Measurements from ENCODE around the gene PHACTR1. TPM values are rescaled to one million over a fixed set of nuclear protein-coding genes. Genes with fewer than 3 reads are reported as not detected.

PHACTR1 gene
- total and polyA plus RNA-seq, 2 donors (not counting 1 experiment from before 2014, with no cell fraction given) = 0.60 to 1.2 TPM

- Histone ChIP-seq H4K20me1 (ENCODE audit: control insufficient read depth, extremely low read depth, insufficient read depth, low read length) (no peaks in the 10 kb centered on the region), H3K4me2 (ENCODE audit: extremely low read depth, insufficient read depth, low read length) (no peak overlapping the region), H3K9ac (ENCODE audit: insufficient read depth, low read length) (no peak overlapping the region), H3K79me2 (ENCODE audit: control insufficient read depth, insufficient read depth, low read length) (no peaks in the 10 kb centered on the region), H3K4me3 (replicated peaks in 1 of 4; ENCODE audit: control extremely low read depth in 1 of 4, insufficient read depth in 1 of 4, low read depth in 3 of 4, low read length in 4 of 4) (no peak overlapping the region), H3K4me1 (ENCODE audit: control insufficient read depth, extremely low read depth, insufficient read depth, low read length) (no peaks in the 10 kb centered on the region), H2AFZ (ENCODE audit: low read length) (no peak overlapping the region), H3K9me3 (ENCODE audit: control insufficient read depth, insufficient read depth, low read depth, low read length) (no peaks in the 10 kb centered on the region), H3K27me3 (ENCODE audit: control insufficient read depth, insufficient read depth, low read length) (no peaks in the 10 kb centered on the region), H3K36me3 (ENCODE audit: control insufficient read depth, insufficient read depth, low read length) (no peaks in the 10 kb centered on the region), H3K27ac (ENCODE audit: insufficient read depth, low read length) (no peak overlapping the region)
- TF ChIP-seq CTCF (conservative IDR thresholded peaks at IDR 0.05 in 1 of 2, IDR thresholded peaks at IDR 0.05 in 1 of 2; ENCODE audit: low read depth in 1 of 2, low read length in 2 of 2) (no peak), EZH2 (IDR thresholded peaks at IDR 0.05; ENCODE audit: low read length, missing control alignments) (no peak)
- peak in 1 of 2 donors; percentile 4 for DNase-seq (ENCODE audit: low read depth in 2 of 2)
Measured at GRCh38 chr6:13098793-13099570, 382.4 kb downstream of the PHACTR1 start.

- no peaks in the 10 kb centered on the region for H3K27me3 ChIP-seq (ENCODE audit: control insufficient read depth, insufficient read depth, low read length)
- H3K4me2 ChIP-seq (ENCODE audit: extremely low read depth, insufficient read depth, low read length) = no peak overlapping the region
- H4K20me1 ChIP-seq (ENCODE audit: control insufficient read depth, extremely low read depth, insufficient read depth, low read length) = no peaks in the 10 kb centered on the region
- H3K9ac ChIP-seq (ENCODE audit: insufficient read depth, low read length) = no peak overlapping the region
- DNase-seq (ENCODE audit: low read depth in 2 of 2) = no peak
- H3K79me2 ChIP-seq (ENCODE audit: control insufficient read depth, insufficient read depth, low read length) = no peaks in the 10 kb centered on the region
- no peaks in the 10 kb centered on the region for H3K4me1 ChIP-seq (ENCODE audit: control insufficient read depth, extremely low read depth, insufficient read depth, low read length)
- no peaks in the 10 kb centered on the region for H3K36me3 ChIP-seq (ENCODE audit: control insufficient read depth, insufficient read depth, low read length)
- H3K4me3 ChIP-seq (replicated peaks in 1 of 4; ENCODE audit: control extremely low read depth in 1 of 4, insufficient read depth in 1 of 4, low read depth in 3 of 4, low read length in 4 of 4) = no peak overlapping the region
- H3K27ac ChIP-seq (ENCODE audit: insufficient read depth, low read length) = no peak overlapping the region
- no peak overlapping the region for H2AFZ ChIP-seq (ENCODE audit: low read length)
- TF ChIP-seq EZH2 (IDR thresholded peaks at IDR 0.05; ENCODE audit: low read length, missing control alignments) = no peak
- no peaks in the 10 kb centered on the region for H3K9me3 ChIP-seq (ENCODE audit: control insufficient read depth, insufficient read depth, low read depth, low read length)
Measured at GRCh38 chr6:13099771-13100170, 383.2 kb downstream of the PHACTR1 start.

- Histone ChIP-seq H3K36me3 (ENCODE audit: control insufficient read depth, insufficient read depth, low read length) (no peaks in the 10 kb centered on the region), H3K27me3 (ENCODE audit: control insufficient read depth, insufficient read depth, low read length) (no peaks in the 10 kb centered on the region), H4K20me1 (ENCODE audit: control insufficient read depth, extremely low read depth, insufficient read depth, low read length) (no peaks in the 10 kb centered on the region), H3K79me2 (ENCODE audit: control insufficient read depth, insufficient read depth, low read length) (no peaks in the 10 kb centered on the region), H3K4me1 (ENCODE audit: control insufficient read depth, extremely low read depth, insufficient read depth, low read length) (no peaks in the 10 kb centered on the region), H3K27ac (ENCODE audit: insufficient read depth, low read length) (no peak overlapping the region), H3K4me3 (replicated peaks in 1 of 4; ENCODE audit: control extremely low read depth in 1 of 4, insufficient read depth in 1 of 4, low read depth in 3 of 4, low read length in 4 of 4) (no peak overlapping the region), H3K9me3 (ENCODE audit: control insufficient read depth, insufficient read depth, low read depth, low read length) (no peaks in the 10 kb centered on the region), H3K4me2 (ENCODE audit: extremely low read depth, insufficient read depth, low read length) (no peak overlapping the region), H2AFZ (ENCODE audit: low read length) (no peak overlapping the region), H3K9ac (ENCODE audit: insufficient read depth, low read length) (no peak overlapping the region)
- DNase-seq (ENCODE audit: low read depth in 2 of 2) = no peak
- no peak for TF ChIP-seq EZH2 (IDR thresholded peaks at IDR 0.05; ENCODE audit: low read length, missing control alignments)
- TF ChIP-seq CTCF (conservative IDR thresholded peaks at IDR 0.05 in 1 of 2, IDR thresholded peaks at IDR 0.05 in 1 of 2; ENCODE audit: low read depth in 1 of 2, low read length in 2 of 2) = no peak
Measured at GRCh38 chr6:13101409-13101808, 384.8 kb downstream of the PHACTR1 start.

Data from fibroblast of lung (primary cell).